Fibroblast of mammary gland (primary cell): ENCODE measurements around the gene KCNA1.

Source experiments
- DNase-seq: peaks from one replicate; pipeline ENCODE4 v3.0.0-alpha.2; 2010; ENCODE audit warnings: low read depth
- H3K4me3 ChIP-seq: 2 replicates; pipeline ENCODE4 v1.5.1; 2011; ENCODE audit warnings: low read depth, mild to moderate bottlenecking, low read length, moderate library complexity; ENCODE audit not compliant: control insufficient read depth
- TF ChIP-seq, protein P1 (sequence below): conservative IDR thresholded peaks from 2 replicates; pipeline ENCODE4 v1.5.1; 2011; ENCODE audit warnings: low read depth, low read length, inconsistent platforms; ENCODE audit not compliant: control insufficient read depth, insufficient read depth

Gene KCNA1

GRCh38 chr12:4910502-4911315 is 1.0 kb downstream of the KCNA1 start:
- no peak for DNase-seq
- TF ChIP-seq, protein P1, sequence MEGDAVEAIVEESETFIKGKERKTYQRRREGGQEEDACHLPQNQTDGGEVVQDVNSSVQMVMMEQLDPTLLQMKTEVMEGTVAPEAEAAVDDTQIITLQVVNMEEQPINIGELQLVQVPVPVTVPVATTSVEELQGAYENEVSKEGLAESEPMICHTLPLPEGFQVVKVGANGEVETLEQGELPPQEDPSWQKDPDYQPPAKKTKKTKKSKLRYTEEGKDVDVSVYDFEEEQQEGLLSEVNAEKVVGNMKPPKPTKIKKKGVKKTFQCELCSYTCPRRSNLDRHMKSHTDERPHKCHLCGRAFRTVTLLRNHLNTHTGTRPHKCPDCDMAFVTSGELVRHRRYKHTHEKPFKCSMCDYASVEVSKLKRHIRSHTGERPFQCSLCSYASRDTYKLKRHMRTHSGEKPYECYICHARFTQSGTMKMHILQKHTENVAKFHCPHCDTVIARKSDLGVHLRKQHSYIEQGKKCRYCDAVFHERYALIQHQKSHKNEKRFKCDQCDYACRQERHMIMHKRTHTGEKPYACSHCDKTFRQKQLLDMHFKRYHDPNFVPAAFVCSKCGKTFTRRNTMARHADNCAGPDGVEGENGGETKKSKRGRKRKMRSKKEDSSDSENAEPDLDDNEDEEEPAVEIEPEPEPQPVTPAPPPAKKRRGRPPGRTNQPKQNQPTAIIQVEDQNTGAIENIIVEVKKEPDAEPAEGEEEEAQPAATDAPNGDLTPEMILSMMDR, result no peak
- H3K4me3 ChIP-seq, result peak overlapping the region; percentile 15

DNA sequence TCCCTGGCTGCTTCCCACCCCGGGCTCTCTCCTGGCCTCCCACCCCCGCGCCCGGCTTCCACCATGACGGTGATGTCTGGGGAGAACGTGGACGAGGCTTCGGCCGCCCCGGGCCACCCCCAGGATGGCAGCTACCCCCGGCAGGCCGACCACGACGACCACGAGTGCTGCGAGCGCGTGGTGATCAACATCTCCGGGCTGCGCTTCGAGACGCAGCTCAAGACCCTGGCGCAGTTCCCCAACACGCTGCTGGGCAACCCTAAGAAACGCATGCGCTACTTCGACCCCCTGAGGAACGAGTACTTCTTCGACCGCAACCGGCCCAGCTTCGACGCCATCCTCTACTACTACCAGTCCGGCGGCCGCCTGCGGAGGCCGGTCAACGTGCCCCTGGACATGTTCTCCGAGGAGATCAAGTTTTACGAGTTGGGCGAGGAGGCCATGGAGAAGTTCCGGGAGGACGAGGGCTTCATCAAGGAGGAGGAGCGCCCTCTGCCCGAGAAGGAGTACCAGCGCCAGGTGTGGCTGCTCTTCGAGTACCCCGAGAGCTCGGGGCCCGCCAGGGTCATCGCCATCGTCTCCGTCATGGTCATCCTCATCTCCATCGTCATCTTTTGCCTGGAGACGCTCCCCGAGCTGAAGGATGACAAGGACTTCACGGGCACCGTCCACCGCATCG is 1.8 kb downstream of the KCNA1 start:
- no peak for DNase-seq
- TF ChIP-seq, protein P1, result no peak
- no peak overlapping the region for H3K4me3 ChIP-seq

- TF ChIP-seq, protein P1, result no peak
- no peak for DNase-seq
- no peak overlapping the region for H3K4me3 ChIP-seq
Measured at GRCh38 chr12:4914720-4915119, 5.0 kb downstream of the KCNA1 start.

DNA sequence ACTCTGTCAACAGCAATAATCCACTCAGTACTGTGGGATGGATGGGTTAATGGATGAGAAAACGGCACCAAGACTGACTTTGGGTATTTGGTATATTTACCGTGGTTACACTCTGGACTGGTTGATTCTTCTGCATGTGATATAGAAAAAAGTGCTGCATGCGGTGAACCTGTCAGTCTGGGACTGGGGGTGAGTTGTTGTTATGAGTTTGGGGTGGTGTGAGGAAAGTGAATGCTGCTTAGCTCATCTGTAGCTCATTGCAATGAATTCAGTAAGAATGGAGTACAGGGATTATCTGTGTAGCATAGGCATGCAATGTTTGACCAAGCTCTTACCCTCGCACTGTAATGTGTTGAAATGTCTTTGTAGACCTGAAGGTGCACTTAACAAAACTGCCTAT is 6.0 kb downstream of the KCNA1 start:
- DNase-seq, result no peak
- TF ChIP-seq, protein P1, result no peak
- no peak overlapping the region for H3K4me3 ChIP-seq

- H3K4me3 ChIP-seq, result no peak overlapping the region
- peak; percentile 35 for DNase-seq
- TF ChIP-seq, protein P1, result no peak
Measured at GRCh38 chr12:4918950-4919660, 9.4 kb downstream of the KCNA1 start.

- no peak for DNase-seq
- no peak overlapping the region for H3K4me3 ChIP-seq
- TF ChIP-seq, protein P1, result no peak
Measured at GRCh38 chr12:4932576-4932975, 22.9 kb downstream of the KCNA1 start.
